ENCODE data around the gene ARID5A.
A peak's percentile ranks its signal among the peaks of the same experiment; 100 is the strongest.

ARID5A gene

GRCh38 chr2:96499061-96499960, 37.2 kb upstream of the ARID5A start:
- Histone ChIP-seq H3K4me3 (IDR thresholded peaks at IDR 0.05; ENCODE audit: insufficient read depth, low read depth, low read length) (no peak overlapping the region), H3K27me3 (ENCODE audit: insufficient read depth, low read depth) (no peaks in the 10 kb centered on the region), H3K4me2 (no peak overlapping the region), H3K27ac (no peak overlapping the region), H4K20me1 (ENCODE audit: insufficient read depth) (no peaks in the 10 kb centered on the region), H3K79me2 (ENCODE audit: insufficient read depth, low read depth) (no peaks in the 10 kb centered on the region), H2AFZ (ENCODE audit: low read depth) (no peak overlapping the region), H3K9ac (no peak overlapping the region), H3K36me3 (ENCODE audit: insufficient read depth) (no peaks in the 10 kb centered on the region), H3K4me1 (ENCODE audit: low read depth, poor library complexity, severe bottlenecking) (peaks cover 14% of the 10 kb centered on the region)
- no peak for TF ChIP-seq CTCF (conservative IDR thresholded peaks at IDR 0.05; ENCODE audit: low read depth, low read length)

GRCh38 chr2:96500385-96501066, 36.0 kb upstream of the ARID5A start:
- no peak overlapping the region for H3K4me3 ChIP-seq (IDR thresholded peaks at IDR 0.05; ENCODE audit: insufficient read depth, low read depth, low read length)
- no peak overlapping the region for H2AFZ ChIP-seq (ENCODE audit: low read depth)
- no peaks in the 10 kb centered on the region for H3K36me3 ChIP-seq (ENCODE audit: insufficient read depth)
- H3K4me1 ChIP-seq (ENCODE audit: low read depth, poor library complexity, severe bottlenecking), result peaks cover 14% of the 10 kb centered on the region
- no peak overlapping the region for H3K27ac ChIP-seq
- no peaks in the 10 kb centered on the region for H3K79me2 ChIP-seq (ENCODE audit: insufficient read depth, low read depth)
- no peak for TF ChIP-seq CTCF (conservative IDR thresholded peaks at IDR 0.05; ENCODE audit: low read depth, low read length)
- no peak overlapping the region for H3K4me2 ChIP-seq
- no peaks in the 10 kb centered on the region for H3K27me3 ChIP-seq (ENCODE audit: insufficient read depth, low read depth)
- H4K20me1 ChIP-seq (ENCODE audit: insufficient read depth), result no peaks in the 10 kb centered on the region
- no peak overlapping the region for H3K9ac ChIP-seq

GRCh38 chr2:96501471-96501874, 35.1 kb upstream of the ARID5A start:
- no peak overlapping the region for H3K4me3 ChIP-seq (IDR thresholded peaks at IDR 0.05; ENCODE audit: insufficient read depth, low read depth, low read length)
- peaks cover 14% of the 10 kb centered on the region for H3K4me1 ChIP-seq (ENCODE audit: low read depth, poor library complexity, severe bottlenecking)
- no peaks in the 10 kb centered on the region for H3K27me3 ChIP-seq (ENCODE audit: insufficient read depth, low read depth)
- no peaks in the 10 kb centered on the region for H4K20me1 ChIP-seq (ENCODE audit: insufficient read depth)
- H2AFZ ChIP-seq (ENCODE audit: low read depth), result peak overlapping the region; percentile 39; the same call in 1 of the 2 replicates
- no peak for TF ChIP-seq CTCF (conservative IDR thresholded peaks at IDR 0.05; ENCODE audit: low read depth, low read length)
- H3K36me3 ChIP-seq (ENCODE audit: insufficient read depth), result no peaks in the 10 kb centered on the region
- H3K79me2 ChIP-seq (ENCODE audit: insufficient read depth, low read depth), result no peaks in the 10 kb centered on the region
- 0 out of 2 replicates have a peak overlapping the region, but pooled peaks have one; percentile 17 for H3K4me2 ChIP-seq
- no peak overlapping the region for H3K9ac ChIP-seq
- H3K27ac ChIP-seq, result no peak overlapping the region

DNA sequence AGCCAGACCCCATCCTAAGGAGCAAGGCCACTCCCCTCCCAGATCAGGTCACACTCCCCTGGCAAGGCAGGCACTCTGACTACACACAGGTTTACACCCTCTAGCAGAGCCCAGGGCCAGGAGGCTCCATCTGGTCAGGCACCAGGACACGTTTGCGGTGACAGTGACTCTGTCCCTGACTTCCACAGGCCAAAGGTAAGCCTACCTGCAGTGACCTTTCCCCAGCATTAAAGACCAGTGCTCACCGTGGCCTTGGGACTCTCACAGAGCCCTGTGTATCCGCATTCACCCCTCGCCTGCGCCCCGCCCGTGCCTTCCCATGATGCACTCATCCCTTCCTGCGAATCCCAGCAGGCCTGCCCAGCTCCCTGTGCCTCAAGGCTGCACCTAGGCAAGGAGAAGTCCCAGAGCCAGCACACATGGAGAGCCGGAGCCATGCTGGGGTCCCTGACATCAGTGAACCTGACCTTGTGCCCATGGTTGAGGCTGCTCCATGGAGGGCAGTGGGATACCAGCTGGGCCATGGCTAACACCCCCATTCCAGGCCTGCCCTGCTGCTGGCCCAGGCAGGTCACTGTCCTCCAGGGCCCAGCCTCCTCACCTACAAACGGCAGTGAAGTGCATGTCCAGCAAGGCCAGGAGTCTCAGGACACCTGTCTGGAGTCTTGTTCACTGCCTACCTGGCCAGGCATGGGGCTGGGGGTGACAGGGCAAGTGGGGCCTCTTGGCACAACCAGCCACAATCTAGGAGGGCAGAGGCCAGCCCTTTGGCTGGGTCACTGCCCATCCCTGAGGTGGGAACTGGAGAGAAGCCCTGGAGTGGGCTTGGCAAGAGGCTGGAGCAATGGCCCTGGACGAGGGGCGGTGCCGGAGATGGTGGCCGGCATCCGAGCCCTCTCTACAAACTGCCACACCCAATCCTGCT, 34.4 kb upstream of the ARID5A start:
- no peak for TF ChIP-seq CTCF (conservative IDR thresholded peaks at IDR 0.05; ENCODE audit: low read depth, low read length)
- Histone ChIP-seq H2AFZ (ENCODE audit: low read depth) (peak overlapping the region; percentile 39; the same call in 1 of the 2 replicates), H3K27ac (no peak overlapping the region), H3K9ac (no peak overlapping the region), H3K27me3 (ENCODE audit: insufficient read depth, low read depth) (no peaks in the 10 kb centered on the region), H3K4me2 (0 out of 2 replicates have a peak overlapping the region, but pooled peaks have one; percentile 17), H3K4me1 (ENCODE audit: low read depth, poor library complexity, severe bottlenecking) (peaks cover 14% of the 10 kb centered on the region), H3K36me3 (ENCODE audit: insufficient read depth) (no peaks in the 10 kb centered on the region), H3K4me3 (IDR thresholded peaks at IDR 0.05; ENCODE audit: insufficient read depth, low read depth, low read length) (no peak overlapping the region), H3K79me2 (ENCODE audit: insufficient read depth, low read depth) (no peaks in the 10 kb centered on the region), H4K20me1 (ENCODE audit: insufficient read depth) (no peaks in the 10 kb centered on the region)

Measured in KMS-11 (cell line).